ENCODE results near the gene BTN1A1. TPM values are rescaled to one million over a fixed set of nuclear protein-coding genes. Genes with fewer than 3 reads are reported as not detected.

The BTN1A1 gene
- polyA plus RNA-seq, 3 donors = not detected

DNA sequence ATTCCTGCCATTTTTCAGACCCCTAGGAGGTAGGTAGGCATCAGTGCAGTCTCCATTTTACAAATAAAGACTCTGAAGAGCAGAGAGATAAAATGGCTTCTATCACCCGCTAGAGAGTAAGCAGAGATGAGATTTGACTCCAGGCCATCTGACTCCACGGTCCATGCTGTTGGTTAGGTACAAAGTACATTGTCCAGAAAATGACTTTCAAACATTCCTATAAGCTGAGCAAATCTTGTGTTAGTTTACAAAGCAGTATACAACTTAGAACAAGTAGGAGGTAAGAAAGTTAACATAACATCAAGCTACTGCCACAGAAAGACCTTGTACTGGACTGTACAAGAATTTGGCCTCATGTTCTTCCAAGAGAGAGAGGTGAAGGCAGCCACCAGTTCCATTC lies 14.9 kb downstream of the BTN1A1 start:
- H3K36me3 Mint-ChIP-seq = no peaks in the 10 kb centered on the region
- Histone ChIP-seq H3K9ac (ENCODE audit: insufficient read depth, low read length, poor library complexity, severe bottlenecking) (no peak overlapping the region), H3K9me3 (replicated peaks in 1 of 2; ENCODE audit: control insufficient read depth in 1 of 2, insufficient read depth in 1 of 2, low read length in 2 of 2) (no peaks in the 10 kb centered on the region), H3K4me1 (ENCODE audit: control insufficient read depth in 1 of 2, insufficient read depth in 2 of 2, low read length in 2 of 2) (peaks cover under 1 to 2% of the 10 kb centered on the region in 2 donors), H3K36me3 (replicated peaks in 1 of 2; ENCODE audit: control insufficient read depth in 1 of 2, insufficient read depth in 2 of 2, low read length in 2 of 2) (no peaks in the 10 kb centered on the region), H4K20me1 (ENCODE audit: insufficient read depth, low read length) (no peaks in the 10 kb centered on the region), H2AFZ (ENCODE audit: insufficient read depth, low read depth, low read length, poor library complexity, severe bottlenecking) (no peak overlapping the region), H3K79me2 (ENCODE audit: insufficient read depth, low read length) (no peaks in the 10 kb centered on the region), H3K4me3 (replicated peaks in 1 of 3; ENCODE audit: low read depth in 2 of 3, low read length in 3 of 3) (no peak overlapping the region), H3K27ac (ENCODE audit: low read depth in 1 of 2, low read length in 2 of 2) (no peak overlapping the region), H3K27me3 (ENCODE audit: control insufficient read depth in 2 of 2, insufficient read depth in 2 of 2, low read length in 2 of 2) (no peaks in the 10 kb centered on the region), H3K4me2 (replicated peaks; ENCODE audit: extremely low read depth, low read length, poor library complexity, severe bottlenecking) (no peak overlapping the region)
- no peak overlapping the region for H3K27ac Mint-ChIP-seq
- H3K9me3 Mint-ChIP-seq = peaks cover 0 to 4% (median 0%) of the 10 kb centered on the region in 7 donors
- H3K4me3 Mint-ChIP-seq = no peak overlapping the region
- TF ChIP-seq, protein P1, sequence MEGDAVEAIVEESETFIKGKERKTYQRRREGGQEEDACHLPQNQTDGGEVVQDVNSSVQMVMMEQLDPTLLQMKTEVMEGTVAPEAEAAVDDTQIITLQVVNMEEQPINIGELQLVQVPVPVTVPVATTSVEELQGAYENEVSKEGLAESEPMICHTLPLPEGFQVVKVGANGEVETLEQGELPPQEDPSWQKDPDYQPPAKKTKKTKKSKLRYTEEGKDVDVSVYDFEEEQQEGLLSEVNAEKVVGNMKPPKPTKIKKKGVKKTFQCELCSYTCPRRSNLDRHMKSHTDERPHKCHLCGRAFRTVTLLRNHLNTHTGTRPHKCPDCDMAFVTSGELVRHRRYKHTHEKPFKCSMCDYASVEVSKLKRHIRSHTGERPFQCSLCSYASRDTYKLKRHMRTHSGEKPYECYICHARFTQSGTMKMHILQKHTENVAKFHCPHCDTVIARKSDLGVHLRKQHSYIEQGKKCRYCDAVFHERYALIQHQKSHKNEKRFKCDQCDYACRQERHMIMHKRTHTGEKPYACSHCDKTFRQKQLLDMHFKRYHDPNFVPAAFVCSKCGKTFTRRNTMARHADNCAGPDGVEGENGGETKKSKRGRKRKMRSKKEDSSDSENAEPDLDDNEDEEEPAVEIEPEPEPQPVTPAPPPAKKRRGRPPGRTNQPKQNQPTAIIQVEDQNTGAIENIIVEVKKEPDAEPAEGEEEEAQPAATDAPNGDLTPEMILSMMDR (IDR thresholded peaks at IDR 0.05) = no peak
- H3K27me3 Mint-ChIP-seq (ENCODE audit: low read depth in 3 of 3) = no peaks in the 10 kb centered on the region
- peaks cover 1% of the 10 kb centered on the region for H3K4me1 Mint-ChIP-seq
- no peak for DNase-seq
- no CpG with 5 or more reads among the region's 2 CpGs for WGBS (ENCODE audit: insufficient coverage)
- intact Hi-C loops (cut with micrococcal nuclease) = no loop called here

DNA sequence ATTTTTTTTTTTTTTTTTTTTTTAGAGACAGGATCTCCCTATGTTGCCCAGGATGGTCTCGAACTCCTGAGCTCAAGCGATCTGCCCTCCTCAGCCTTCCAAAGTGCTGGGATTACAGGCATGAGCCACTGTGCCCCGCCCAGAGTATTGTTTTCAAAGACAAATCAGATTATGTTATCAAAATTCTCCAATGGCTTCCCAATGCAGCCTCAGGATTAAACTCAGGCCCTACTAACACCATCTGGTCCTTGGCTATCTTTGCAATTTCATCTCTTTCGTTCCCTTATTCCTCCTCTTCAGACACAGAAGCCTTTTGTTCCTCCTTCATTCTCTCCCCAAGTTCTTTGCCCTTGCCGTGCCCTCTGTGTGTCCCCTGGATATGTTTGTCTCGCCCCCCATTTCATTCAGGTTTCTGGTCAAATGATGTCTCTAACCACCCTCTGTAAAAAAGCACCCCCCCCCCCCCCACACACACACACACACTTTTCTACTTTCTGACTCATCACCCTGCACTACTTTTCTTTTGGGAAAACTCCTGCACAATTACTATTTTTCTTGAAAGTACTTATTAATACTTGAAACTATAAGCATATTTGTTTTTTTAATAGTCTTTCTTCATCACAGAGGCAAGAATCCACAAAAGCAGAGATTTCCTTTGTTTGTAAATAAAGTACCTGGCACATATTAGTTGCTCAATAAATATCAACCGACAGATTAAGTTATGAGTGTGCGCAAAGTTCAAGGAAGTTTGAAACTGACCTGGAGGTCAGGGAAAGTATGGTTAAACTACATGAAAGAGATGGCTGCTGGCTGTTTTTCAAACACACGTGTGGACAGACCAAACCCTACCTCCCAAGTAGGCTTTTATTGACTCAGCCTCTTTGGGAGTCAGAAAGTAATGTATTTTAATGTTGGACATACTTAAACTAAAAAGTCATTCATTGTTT lies 16.7 kb downstream of the BTN1A1 start:
- 94% methylated on average over 5 of the region's 9 CpGs for WGBS (ENCODE audit: insufficient coverage)
- Histone ChIP-seq H3K79me2 (ENCODE audit: insufficient read depth, low read length) (no peaks in the 10 kb centered on the region), H4K20me1 (ENCODE audit: insufficient read depth, low read length) (no peaks in the 10 kb centered on the region), H2AFZ (ENCODE audit: insufficient read depth, low read depth, low read length, poor library complexity, severe bottlenecking) (no peak overlapping the region), H3K4me2 (replicated peaks; ENCODE audit: extremely low read depth, low read length, poor library complexity, severe bottlenecking) (no peak overlapping the region), H3K9ac (ENCODE audit: insufficient read depth, low read length, poor library complexity, severe bottlenecking) (no peak overlapping the region), H3K27me3 (ENCODE audit: control insufficient read depth in 2 of 2, insufficient read depth in 2 of 2, low read length in 2 of 2) (no peaks in the 10 kb centered on the region), H3K36me3 (replicated peaks in 1 of 2; ENCODE audit: control insufficient read depth in 1 of 2, insufficient read depth in 2 of 2, low read length in 2 of 2) (no peaks in the 10 kb centered on the region), H3K27ac (ENCODE audit: low read depth in 1 of 2, low read length in 2 of 2) (no peak overlapping the region), H3K4me1 (ENCODE audit: control insufficient read depth in 1 of 2, insufficient read depth in 2 of 2, low read length in 2 of 2) (peaks cover 6 to 13% of the 10 kb centered on the region in 2 donors), H3K4me3 (replicated peaks in 1 of 3; ENCODE audit: low read depth in 2 of 3, low read length in 3 of 3) (no peak overlapping the region), H3K9me3 (replicated peaks in 1 of 2; ENCODE audit: control insufficient read depth in 1 of 2, insufficient read depth in 1 of 2, low read length in 2 of 2) (no peaks in the 10 kb centered on the region)
- Mint-ChIP-seq H3K4me1 (peaks cover 10% of the 10 kb centered on the region), H3K27me3 (ENCODE audit: low read depth in 3 of 3) (no peaks in the 10 kb centered on the region), H3K27ac (no peak overlapping the region), H3K4me3 (no peak overlapping the region), H3K36me3 (no peaks in the 10 kb centered on the region), H3K9me3 (peaks cover 0 to 6% (median 0%) of the 10 kb centered on the region in 7 donors)
- TF ChIP-seq, protein P1 (IDR thresholded peaks at IDR 0.05) = no peak
- intact Hi-C loops (cut with micrococcal nuclease) = no loop called here
- no peak for DNase-seq

Measured in CD14-positive monocyte (primary cell).